Skeletal muscle tissue (tissue), 4 donors: Measurements from ENCODE around the gene FTO. TPM values are rescaled to one million over a fixed set of nuclear protein-coding genes. Genes with fewer than 3 reads are reported as not detected.

Experiments used
- H3K27ac ChIP-seq: one replicate; pipeline ENCODE4 v1.7.0; 2013; ENCODE audit warnings: mild to moderate bottlenecking, low read depth, low read length, inconsistent platforms
- H3K27me3 ChIP-seq, 3 donors: one replicate each; pipeline ENCODE4 v1.7.0; 2013; ENCODE audit warnings: low read length in 3 of 3; ENCODE audit not compliant: control insufficient read depth in 3 of 3, insufficient read depth in 3 of 3
- H3K36me3 ChIP-seq, 3 donors: one replicate each; pipeline ENCODE4 v1.7.0; 2013; ENCODE audit warnings: low read length in 3 of 3; ENCODE audit not compliant: control insufficient read depth in 3 of 3, insufficient read depth in 3 of 3
- H3K4me1 ChIP-seq, 3 donors: one replicate each; pipeline ENCODE4 v1.7.0; 2013; ENCODE audit warnings: low read length in 3 of 3, mild to moderate bottlenecking in 3 of 3; ENCODE audit not compliant: control insufficient read depth in 3 of 3, insufficient read depth in 3 of 3
- H3K4me3 ChIP-seq, 3 donors: one replicate each; pipeline ENCODE4 v1.7.0; 2013; ENCODE audit warnings: low read length in 3 of 3
- H3K9ac ChIP-seq, 3 donors: one replicate each; pipeline ENCODE4 v1.7.0; 2013; ENCODE audit warnings: low read length in 3 of 3, mild to moderate bottlenecking in 3 of 3, moderate library complexity in 2 of 3, low read depth in 1 of 3
- H3K9me3 ChIP-seq, 3 donors: one replicate each; pipeline ENCODE4 v1.7.0; 2013; ENCODE audit warnings: low read length in 3 of 3; ENCODE audit not compliant: control insufficient read depth in 3 of 3
- total RNA-seq: library from RNA; depleted of rRNA; stranded (reverse); fragments of >200 nt; gene quantifications from one replicate; pipeline ENCODE4 v1.2.3, GENCODE V29; 2014
- donor health status: Osteomylitis.

FTO gene
- total RNA-seq, 1 donor from 2014 or later: 37.1 TPM

DNA sequence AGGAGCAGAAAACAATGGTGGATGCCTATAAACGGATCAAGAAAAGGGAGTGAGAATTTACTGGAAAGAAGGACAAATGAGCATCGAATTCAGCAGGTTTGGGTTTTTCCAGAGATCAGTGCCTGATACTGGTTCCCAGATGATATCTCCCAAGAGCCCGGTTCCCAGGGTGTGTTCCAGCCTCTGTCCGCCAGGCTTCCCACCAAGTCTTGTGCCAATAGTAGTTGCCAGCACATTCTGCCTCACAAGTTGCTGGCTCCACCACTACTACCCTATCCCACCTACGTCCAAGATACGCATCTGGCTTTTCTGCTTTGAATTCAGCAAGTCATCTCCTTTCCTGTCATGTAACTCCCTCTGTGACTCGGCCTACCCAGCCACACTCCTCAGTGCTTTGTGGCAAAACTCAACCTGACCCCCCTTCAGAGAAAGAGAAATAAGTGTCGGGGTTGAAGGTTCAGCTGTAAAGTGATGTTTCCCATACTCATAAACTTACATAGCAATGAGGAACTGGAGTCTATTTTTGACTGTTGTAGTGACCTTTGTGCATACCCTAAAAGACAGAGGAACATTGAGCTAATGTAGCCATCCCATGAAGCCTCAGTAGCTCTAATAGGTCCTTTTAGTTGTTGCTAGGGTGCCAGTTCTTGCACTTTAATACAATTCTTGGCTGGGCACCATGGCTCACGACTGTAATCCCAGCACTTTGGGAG is 305.7 kb downstream of the FTO start:
- Histone ChIP-seq H3K4me3 (no peak overlapping the region), H3K9ac (no peak overlapping the region)

GRCh38 chr16:54015147-54015546 is 311.2 kb downstream of the FTO start:
- Histone ChIP-seq H3K27me3 (no peaks in the 10 kb centered on the region), H3K4me3 (no peak overlapping the region), H3K9ac (no peak overlapping the region), H3K4me1 (no peaks in the 10 kb centered on the region), H3K9me3 (peaks cover 0 to 5% (median 0%) of the 10 kb centered on the region in 3 donors), H3K27ac (no peak overlapping the region), H3K36me3 (no peaks in the 10 kb centered on the region)

More for the DNA sequence above, 305.7 kb downstream of the FTO start:
- Histone ChIP-seq H3K9me3 (peaks cover 0 to 5% (median 0%) of the 10 kb centered on the region in 3 donors), H3K27ac (no peak overlapping the region), H3K4me1 (peaks cover 0 to 6% (median 0%) of the 10 kb centered on the region in 3 donors), H3K36me3 (no peaks in the 10 kb centered on the region), H3K27me3 (no peaks in the 10 kb centered on the region)

DNA sequence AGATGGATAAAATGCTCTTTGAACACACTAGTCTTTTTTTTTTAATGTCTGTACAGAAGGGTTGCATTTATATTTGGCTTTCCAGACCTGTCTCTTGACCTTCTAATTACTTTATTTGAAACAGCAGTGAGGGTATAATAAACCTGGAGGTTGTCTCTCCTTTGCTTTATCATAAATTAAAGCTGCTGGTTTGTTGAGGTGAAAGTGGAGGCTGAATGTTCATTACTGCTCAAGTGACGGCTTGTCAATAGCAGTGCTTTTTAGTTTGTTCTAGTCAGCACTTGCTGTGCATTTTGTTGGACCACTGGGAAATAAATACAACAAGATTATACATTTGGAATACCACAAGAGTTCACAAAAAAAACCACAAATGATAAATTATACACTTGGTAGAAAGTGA is 318.4 kb downstream of the FTO start:
- Histone ChIP-seq H3K4me1 (no peaks in the 10 kb centered on the region), H3K27me3 (no peaks in the 10 kb centered on the region), H3K9ac (no peak overlapping the region), H3K36me3 (no peaks in the 10 kb centered on the region), H3K4me3 (no peak overlapping the region), H3K27ac (no peak overlapping the region), H3K9me3 (no peaks in the 10 kb centered on the region)

GRCh38 chr16:54026456-54026855 is 322.5 kb downstream of the FTO start:
- H3K36me3 ChIP-seq: no peaks in the 10 kb centered on the region
- no peak overlapping the region for H3K27ac ChIP-seq
- H3K4me3 ChIP-seq: no peak overlapping the region
- no peak overlapping the region for H3K9ac ChIP-seq
- no peaks in the 10 kb centered on the region for H3K27me3 ChIP-seq
- H3K4me1 ChIP-seq: no peaks in the 10 kb centered on the region
- H3K9me3 ChIP-seq: no peaks in the 10 kb centered on the region

DNA sequence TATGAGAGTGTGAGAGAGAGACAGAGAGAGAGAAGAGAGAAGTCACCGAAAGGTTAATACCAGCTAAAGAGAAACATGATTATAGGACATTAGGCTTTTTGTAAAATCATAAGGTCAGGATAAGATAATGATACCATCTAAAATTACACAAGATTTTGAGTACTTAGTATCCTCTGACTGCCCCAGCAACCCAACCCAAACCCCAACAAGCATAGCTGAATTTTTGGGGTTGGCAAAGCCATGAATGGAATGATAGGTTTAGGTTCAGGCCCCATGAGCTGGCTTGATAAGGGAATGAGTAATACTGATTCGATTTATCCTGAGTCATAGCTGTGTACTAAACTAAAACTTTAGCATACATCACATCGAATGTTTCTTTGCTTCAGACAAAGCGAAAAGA is 323.1 kb downstream of the FTO start:
- no peaks in the 10 kb centered on the region for H3K36me3 ChIP-seq
- no peak overlapping the region for H3K9ac ChIP-seq
- no peaks in the 10 kb centered on the region for H3K4me1 ChIP-seq
- no peak overlapping the region for H3K27ac ChIP-seq
- H3K9me3 ChIP-seq: no peaks in the 10 kb centered on the region
- H3K4me3 ChIP-seq: no peak overlapping the region
- no peaks in the 10 kb centered on the region for H3K27me3 ChIP-seq

GRCh38 chr16:54027558-54027957 is 323.6 kb downstream of the FTO start:
- Histone ChIP-seq H3K27ac (no peak overlapping the region), H3K4me1 (no peaks in the 10 kb centered on the region), H3K4me3 (no peak overlapping the region), H3K9me3 (no peaks in the 10 kb centered on the region), H3K9ac (no peak overlapping the region), H3K36me3 (no peaks in the 10 kb centered on the region), H3K27me3 (no peaks in the 10 kb centered on the region)

DNA sequence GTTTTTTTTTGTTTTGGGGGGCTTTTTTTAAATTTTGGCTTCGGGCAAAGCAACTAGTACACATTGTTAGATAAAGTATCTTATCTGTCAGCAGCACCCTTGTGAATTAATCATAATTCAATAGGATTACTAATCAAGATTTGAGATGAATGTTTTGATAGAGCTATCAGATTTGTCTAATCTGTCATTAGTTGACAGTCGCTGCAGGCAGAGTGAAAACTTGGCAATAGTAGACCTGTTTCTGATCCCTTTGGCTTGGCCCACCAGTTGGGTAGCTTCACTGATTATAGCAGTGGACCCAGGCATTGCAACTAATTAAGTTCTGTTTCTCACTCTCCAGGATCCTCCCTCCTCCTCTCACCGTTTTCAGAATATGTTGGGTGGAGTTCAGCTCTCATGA is 324.0 kb downstream of the FTO start:
- no peak overlapping the region for H3K4me3 ChIP-seq
- H3K9ac ChIP-seq: no peak overlapping the region

DNA sequence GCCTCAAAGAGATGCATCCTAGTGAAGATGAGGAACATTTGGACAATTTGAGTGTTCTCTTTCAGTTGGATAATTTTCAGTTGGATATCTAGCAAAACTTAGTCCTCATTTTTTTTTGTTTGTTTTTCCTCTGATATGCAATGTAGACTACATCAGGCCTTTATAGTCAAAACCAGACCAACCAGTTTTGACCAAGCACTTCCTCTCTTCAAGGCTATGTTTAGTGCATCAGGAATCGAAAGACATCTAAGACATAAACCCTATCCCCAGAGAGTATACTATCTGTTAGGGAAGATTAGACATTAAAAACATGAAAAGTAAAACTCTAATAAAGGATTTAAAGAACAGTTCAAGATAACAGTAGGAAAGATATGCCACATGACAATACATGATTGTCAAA is 326.5 kb downstream of the FTO start:
- H3K36me3 ChIP-seq: no peaks in the 10 kb centered on the region
- no peaks in the 10 kb centered on the region for H3K4me1 ChIP-seq
- no peaks in the 10 kb centered on the region for H3K9me3 ChIP-seq
- H3K9ac ChIP-seq: no peak overlapping the region
- no peaks in the 10 kb centered on the region for H3K27me3 ChIP-seq
- H3K4me3 ChIP-seq: no peak overlapping the region
- H3K27ac ChIP-seq: no peak overlapping the region

More for the DNA sequence above, 324.0 kb downstream of the FTO start:
- Histone ChIP-seq H3K27ac (no peak overlapping the region), H3K9me3 (no peaks in the 10 kb centered on the region), H3K4me1 (no peaks in the 10 kb centered on the region), H3K27me3 (no peaks in the 10 kb centered on the region), H3K36me3 (no peaks in the 10 kb centered on the region)

DNA sequence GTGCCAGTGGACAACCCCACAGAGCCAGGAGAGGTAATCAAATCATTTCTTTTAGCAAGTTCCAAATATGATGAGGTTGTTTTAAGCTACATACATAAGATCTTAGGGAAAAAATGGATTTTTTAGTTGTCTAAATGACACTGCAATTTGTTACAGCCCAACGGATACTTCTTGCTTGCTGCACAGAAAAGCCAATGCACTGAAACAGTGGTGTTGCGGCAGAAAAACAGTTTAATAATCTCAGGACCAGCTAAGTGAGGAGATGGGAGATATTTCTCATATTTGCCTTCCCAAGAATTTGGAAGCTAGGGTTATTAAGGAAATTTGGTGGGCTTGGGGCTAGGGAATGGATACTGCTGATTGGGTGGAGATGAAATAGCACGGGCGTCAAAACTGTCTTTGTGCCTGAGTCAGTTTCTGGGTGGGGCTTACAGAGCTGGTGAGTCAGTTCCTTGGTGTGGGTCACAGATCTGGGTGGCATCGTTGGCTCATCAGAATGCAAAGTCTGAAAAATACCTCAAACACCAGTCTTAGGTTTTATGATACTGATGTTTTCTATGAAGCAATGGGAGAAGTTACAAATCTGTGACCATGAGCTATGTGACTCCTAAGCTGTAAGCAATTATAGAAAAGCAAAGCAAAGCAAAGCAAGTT is 327.3 kb downstream of the FTO start:
- no peaks in the 10 kb centered on the region for H3K4me1 ChIP-seq
- no peaks in the 10 kb centered on the region for H3K27me3 ChIP-seq
- no peaks in the 10 kb centered on the region for H3K36me3 ChIP-seq
- no peak overlapping the region for H3K9ac ChIP-seq
- H3K4me3 ChIP-seq: no peak overlapping the region
- no peak overlapping the region for H3K27ac ChIP-seq
- no peaks in the 10 kb centered on the region for H3K9me3 ChIP-seq

- H3K4me1 ChIP-seq: peaks cover 0 to 10% (median 10%) of the 10 kb centered on the region in 3 donors
- no peaks in the 10 kb centered on the region for H3K27me3 ChIP-seq
- H3K27ac ChIP-seq: no peak overlapping the region
- H3K9ac ChIP-seq: no peak overlapping the region
- H3K4me3 ChIP-seq: no peak overlapping the region
- no peaks in the 10 kb centered on the region for H3K36me3 ChIP-seq
- H3K9me3 ChIP-seq: no peaks in the 10 kb centered on the region
These were observed 329.8 kb downstream of the FTO start for GRCh38 chr16:54033747-54034146.
